ENCODE measurements around the gene PLEKHB2. TPM values are rescaled to one million over a fixed set of nuclear protein-coding genes. Genes with fewer than 3 reads are reported as not detected.

The PLEKHB2 gene
- total RNA-seq, 1 experiment from 2014 or later = 65.6 TPM

DNA sequence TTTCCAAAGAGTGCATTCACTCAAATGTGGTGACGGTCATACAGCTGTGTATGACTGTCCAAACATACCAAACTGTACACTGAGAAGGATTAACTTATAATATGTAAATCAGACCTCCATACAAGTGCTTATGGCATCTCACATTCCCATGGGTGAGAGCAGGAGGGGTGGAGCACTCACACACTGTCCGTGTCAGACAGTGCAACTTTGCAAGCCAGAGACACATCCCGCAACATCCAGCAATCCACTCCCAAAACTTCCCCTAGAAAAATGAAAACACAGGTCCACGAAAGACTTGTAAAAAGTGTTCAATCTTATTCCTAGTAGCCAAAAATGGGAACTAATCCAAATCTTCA, 48.2 kb upstream of the PLEKHB2 start (continued):
- TF ChIP-seq, protein P1, sequence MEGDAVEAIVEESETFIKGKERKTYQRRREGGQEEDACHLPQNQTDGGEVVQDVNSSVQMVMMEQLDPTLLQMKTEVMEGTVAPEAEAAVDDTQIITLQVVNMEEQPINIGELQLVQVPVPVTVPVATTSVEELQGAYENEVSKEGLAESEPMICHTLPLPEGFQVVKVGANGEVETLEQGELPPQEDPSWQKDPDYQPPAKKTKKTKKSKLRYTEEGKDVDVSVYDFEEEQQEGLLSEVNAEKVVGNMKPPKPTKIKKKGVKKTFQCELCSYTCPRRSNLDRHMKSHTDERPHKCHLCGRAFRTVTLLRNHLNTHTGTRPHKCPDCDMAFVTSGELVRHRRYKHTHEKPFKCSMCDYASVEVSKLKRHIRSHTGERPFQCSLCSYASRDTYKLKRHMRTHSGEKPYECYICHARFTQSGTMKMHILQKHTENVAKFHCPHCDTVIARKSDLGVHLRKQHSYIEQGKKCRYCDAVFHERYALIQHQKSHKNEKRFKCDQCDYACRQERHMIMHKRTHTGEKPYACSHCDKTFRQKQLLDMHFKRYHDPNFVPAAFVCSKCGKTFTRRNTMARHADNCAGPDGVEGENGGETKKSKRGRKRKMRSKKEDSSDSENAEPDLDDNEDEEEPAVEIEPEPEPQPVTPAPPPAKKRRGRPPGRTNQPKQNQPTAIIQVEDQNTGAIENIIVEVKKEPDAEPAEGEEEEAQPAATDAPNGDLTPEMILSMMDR (IDR thresholded peaks at IDR 0.05) = no peak
- no peak for TF ChIP-seq GRHL2 (CRISPR knock-in tag; IDR thresholded peaks at IDR 0.05; ENCODE audit: insufficient replicate concordance, severe bottlenecking)

DNA sequence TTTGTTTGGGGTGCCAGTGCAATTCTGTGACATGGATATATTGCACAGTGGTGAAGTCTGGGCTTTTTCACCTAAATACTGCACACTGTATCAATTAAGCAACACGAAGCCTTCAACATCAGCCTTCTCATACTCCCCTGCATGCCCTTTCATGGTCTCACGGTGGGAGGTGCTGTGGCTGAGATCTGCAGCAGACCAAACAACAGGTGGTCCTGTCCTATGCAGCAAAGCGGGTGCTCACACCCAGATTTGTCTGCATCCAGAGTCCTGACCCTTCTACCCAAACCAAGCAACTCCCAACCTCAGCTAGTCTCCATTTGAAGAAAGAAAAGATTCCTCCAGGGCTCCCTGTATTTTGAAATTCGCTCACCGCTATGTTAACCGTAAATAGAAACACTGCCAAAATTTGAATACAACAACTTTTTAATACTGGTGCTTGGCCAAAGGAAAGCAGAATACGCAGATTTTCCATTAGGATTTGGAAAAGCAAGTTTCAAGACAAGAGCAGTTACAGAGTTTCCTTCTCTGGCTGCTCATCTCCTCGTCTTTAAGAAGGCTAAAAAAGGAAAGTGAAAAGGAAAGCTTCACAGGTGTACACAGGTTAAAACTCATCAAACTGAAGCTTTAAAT, 46.8 kb upstream of the PLEKHB2 start:
- Mint-ChIP-seq H3K9me3 (no peaks in the 10 kb centered on the region), H3K36me3 (peaks cover 47% of the 10 kb centered on the region), H3K27ac (no peak overlapping the region), H3K27me3 (ENCODE audit: low read depth) (no peaks in the 10 kb centered on the region), H3K4me3 (no peak overlapping the region), H3K4me1 (peaks cover 19% of the 10 kb centered on the region)
- ChIA-PET POLR2A (no interaction called here), CTCF (no interaction called here)
- ATAC-seq (no peak), DNase-seq (ENCODE audit: low spot score) (no peak)
- TF ChIP-seq TEAD4 (CRISPR knock-in tag; IDR thresholded peaks at IDR 0.05) = no peak
- no peak for TF ChIP-seq NFE2L1 (CRISPR knock-in tag; IDR thresholded peaks at IDR 0.05)
- TF ChIP-seq, protein P2, sequence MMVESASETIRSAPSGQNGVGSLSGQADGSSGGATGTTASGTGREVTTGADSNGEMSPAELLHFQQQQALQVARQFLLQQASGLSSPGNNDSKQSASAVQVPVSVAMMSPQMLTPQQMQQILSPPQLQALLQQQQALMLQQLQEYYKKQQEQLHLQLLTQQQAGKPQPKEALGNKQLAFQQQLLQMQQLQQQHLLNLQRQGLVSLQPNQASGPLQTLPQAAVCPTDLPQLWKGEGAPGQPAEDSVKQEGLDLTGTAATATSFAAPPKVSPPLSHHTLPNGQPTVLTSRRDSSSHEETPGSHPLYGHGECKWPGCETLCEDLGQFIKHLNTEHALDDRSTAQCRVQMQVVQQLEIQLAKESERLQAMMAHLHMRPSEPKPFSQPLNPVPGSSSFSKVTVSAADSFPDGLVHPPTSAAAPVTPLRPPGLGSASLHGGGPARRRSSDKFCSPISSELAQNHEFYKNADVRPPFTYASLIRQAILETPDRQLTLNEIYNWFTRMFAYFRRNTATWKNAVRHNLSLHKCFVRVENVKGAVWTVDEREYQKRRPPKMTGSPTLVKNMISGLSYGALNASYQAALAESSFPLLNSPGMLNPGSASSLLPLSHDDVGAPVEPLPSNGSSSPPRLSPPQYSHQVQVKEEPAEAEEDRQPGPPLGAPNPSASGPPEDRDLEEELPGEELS (CRISPR knock-in tag; IDR thresholded peaks at IDR 0.05) = no peak
- TF ChIP-seq ZNF263 (CRISPR knock-in tag; IDR thresholded peaks at IDR 0.05; ENCODE audit: low read depth) = no peak
- TF ChIP-seq NR1H2 (CRISPR knock-in tag; IDR thresholded peaks at IDR 0.05) = no peak
- no peak for TF ChIP-seq SOX15 (CRISPR knock-in tag; IDR thresholded peaks at IDR 0.05)
- TF ChIP-seq, protein P3, sequence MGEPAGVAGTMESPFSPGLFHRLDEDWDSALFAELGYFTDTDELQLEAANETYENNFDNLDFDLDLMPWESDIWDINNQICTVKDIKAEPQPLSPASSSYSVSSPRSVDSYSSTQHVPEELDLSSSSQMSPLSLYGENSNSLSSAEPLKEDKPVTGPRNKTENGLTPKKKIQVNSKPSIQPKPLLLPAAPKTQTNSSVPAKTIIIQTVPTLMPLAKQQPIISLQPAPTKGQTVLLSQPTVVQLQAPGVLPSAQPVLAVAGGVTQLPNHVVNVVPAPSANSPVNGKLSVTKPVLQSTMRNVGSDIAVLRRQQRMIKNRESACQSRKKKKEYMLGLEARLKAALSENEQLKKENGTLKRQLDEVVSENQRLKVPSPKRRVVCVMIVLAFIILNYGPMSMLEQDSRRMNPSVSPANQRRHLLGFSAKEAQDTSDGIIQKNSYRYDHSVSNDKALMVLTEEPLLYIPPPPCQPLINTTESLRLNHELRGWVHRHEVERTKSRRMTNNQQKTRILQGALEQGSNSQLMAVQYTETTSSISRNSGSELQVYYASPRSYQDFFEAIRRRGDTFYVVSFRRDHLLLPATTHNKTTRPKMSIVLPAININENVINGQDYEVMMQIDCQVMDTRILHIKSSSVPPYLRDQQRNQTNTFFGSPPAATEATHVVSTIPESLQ (CRISPR knock-in tag; IDR thresholded peaks at IDR 0.05) = no peak
- TF ChIP-seq ZBTB21 (CRISPR knock-in tag; IDR thresholded peaks at IDR 0.05; ENCODE audit: borderline replicate concordance) = no peak
- TF ChIP-seq TEAD1 (CRISPR knock-in tag; IDR thresholded peaks at IDR 0.05) = no peak
- no peak for TF ChIP-seq ZNF219 (CRISPR knock-in tag; IDR thresholded peaks at IDR 0.05; ENCODE audit: borderline replicate concordance)
- no peak for TF ChIP-seq IRF2 (CRISPR knock-in tag; IDR thresholded peaks at IDR 0.05; ENCODE audit: borderline replicate concordance, low read depth)
- TF ChIP-seq, protein P4, sequence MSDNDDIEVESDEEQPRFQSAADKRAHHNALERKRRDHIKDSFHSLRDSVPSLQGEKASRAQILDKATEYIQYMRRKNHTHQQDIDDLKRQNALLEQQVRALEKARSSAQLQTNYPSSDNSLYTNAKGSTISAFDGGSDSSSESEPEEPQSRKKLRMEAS (CRISPR knock-in tag; IDR thresholded peaks at IDR 0.05) = no peak
- no peak for TF ChIP-seq ETV6 (CRISPR knock-in tag; IDR thresholded peaks at IDR 0.05)
- TF ChIP-seq, protein P5, sequence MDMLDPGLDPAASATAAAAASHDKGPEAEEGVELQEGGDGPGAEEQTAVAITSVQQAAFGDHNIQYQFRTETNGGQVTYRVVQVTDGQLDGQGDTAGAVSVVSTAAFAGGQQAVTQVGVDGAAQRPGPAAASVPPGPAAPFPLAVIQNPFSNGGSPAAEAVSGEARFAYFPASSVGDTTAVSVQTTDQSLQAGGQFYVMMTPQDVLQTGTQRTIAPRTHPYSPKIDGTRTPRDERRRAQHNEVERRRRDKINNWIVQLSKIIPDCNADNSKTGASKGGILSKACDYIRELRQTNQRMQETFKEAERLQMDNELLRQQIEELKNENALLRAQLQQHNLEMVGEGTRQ (CRISPR knock-in tag; IDR thresholded peaks at IDR 0.05) = no peak
- no peak for TF ChIP-seq NFATC4 (CRISPR knock-in tag; IDR thresholded peaks at IDR 0.05)
- TF ChIP-seq JAZF1 (CRISPR knock-in tag; IDR thresholded peaks at IDR 0.05) = no peak
- no peak for TF ChIP-seq SP1 (CRISPR knock-in tag; conservative IDR thresholded peaks at IDR 0.05)
- TF ChIP-seq ESRRA (CRISPR knock-in tag; IDR thresholded peaks at IDR 0.05; ENCODE audit: borderline replicate concordance) = no peak
